ENCODE results near the gene WBP2. TPM values are rescaled to one million over a fixed set of nuclear protein-coding genes. Genes with fewer than 3 reads are reported as not detected.

WBP2 gene
- polyA plus RNA-seq, 3 donors: 62.4 to 93.3 (median 67.9) TPM

DNA sequence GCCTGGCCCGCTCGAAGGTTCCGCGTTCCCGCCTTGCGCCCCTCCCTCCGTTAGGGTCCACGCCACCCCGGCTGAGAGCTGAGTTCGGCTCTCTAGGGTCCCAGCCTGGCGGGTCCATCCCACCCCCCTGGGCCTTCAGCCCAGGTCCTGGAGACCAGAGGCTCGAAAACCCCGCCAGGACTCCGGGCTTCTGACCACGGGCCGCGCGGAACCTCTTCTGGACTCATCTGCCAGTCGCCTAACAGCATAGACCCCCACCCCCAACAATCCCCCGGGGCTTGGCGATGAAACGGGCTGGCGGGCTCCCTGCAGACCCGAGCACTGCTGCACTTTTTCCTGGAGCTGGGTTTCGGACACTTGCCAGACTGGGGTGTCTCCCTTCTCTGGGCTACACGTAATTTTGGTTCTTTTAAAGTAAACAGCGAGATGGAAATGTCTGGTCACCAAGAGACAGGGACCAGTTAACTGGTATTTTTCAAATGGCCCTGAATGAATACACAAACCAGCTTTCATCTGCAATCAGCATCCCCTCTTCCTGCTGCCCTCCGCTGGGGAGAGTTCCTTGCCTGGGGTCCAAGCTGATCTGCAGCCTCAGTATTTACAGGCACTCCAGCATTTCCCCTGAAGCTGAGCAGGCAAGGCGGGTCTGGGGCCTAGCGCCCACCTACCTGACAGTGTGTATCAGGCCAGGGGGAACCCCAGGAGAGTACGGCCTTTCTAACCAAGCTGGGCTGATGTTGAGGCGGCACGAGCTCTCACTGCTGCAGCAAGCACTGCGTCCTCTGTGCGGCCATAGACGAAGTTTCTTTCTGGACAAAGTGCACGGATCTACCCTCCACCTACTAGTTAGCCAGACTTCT, 42.3 kb upstream of the WBP2 start:
- peaks cover 18 to 23% of the 10 kb centered on the region in 2 donors for H3K4me1 ChIP-seq (ENCODE audit: control insufficient read depth in 1 of 2, insufficient read depth in 2 of 2, low read length in 2 of 2)
- no peak for DNase-seq
- intact Hi-C loops (cut with micrococcal nuclease): loop anchor here in 1 of 2 donors (5.0 kb wide), 1 partner anchor 40 kb away; the partner anchor contains the start of gene WBP2
- H3K36me3 ChIP-seq (replicated peaks in 1 of 2; ENCODE audit: control insufficient read depth in 1 of 2, insufficient read depth in 2 of 2, low read length in 2 of 2): peaks cover 42 to 44% of the 10 kb centered on the region in 2 donors
- H3K9ac ChIP-seq (ENCODE audit: insufficient read depth, low read length, poor library complexity, severe bottlenecking): peak overlapping the region; percentile 77
- peaks cover 22% of the 10 kb centered on the region for H3K4me1 Mint-ChIP-seq
- H3K4me3 Mint-ChIP-seq: peak overlapping the region; percentile 26 to 67
- peaks cover 17% of the 10 kb centered on the region for H3K79me2 ChIP-seq (ENCODE audit: insufficient read depth, low read length)
- peak overlapping the region in 5 of 7 donors; percentile 25 to 78 (median 50) for H3K27ac Mint-ChIP-seq
- peak overlapping the region in 2 of 3 experiments; percentile 15 to 80 for H3K4me3 ChIP-seq (replicated peaks in 1 of 3; ENCODE audit: low read depth in 2 of 3, low read length in 3 of 3)
- no peaks in the 10 kb centered on the region for H3K27me3 ChIP-seq (ENCODE audit: control insufficient read depth in 2 of 2, insufficient read depth in 2 of 2, low read length in 2 of 2)
- WGBS (ENCODE audit: insufficient coverage): 66% methylated on average over 37 of the region's 37 CpGs
- H3K27me3 Mint-ChIP-seq (ENCODE audit: low read depth in 3 of 3): peaks cover 0 to 5% (median 2%) of the 10 kb centered on the region in 3 donors
- peak overlapping the region; percentile 75 for H3K4me2 ChIP-seq (replicated peaks; ENCODE audit: extremely low read depth, low read length, poor library complexity, severe bottlenecking)
- H3K36me3 Mint-ChIP-seq: peaks cover 33 to 54% of the 10 kb centered on the region in 2 donors
- H2AFZ ChIP-seq (ENCODE audit: insufficient read depth, low read depth, low read length, poor library complexity, severe bottlenecking): peak overlapping the region; percentile 79
- TF ChIP-seq, protein P1, sequence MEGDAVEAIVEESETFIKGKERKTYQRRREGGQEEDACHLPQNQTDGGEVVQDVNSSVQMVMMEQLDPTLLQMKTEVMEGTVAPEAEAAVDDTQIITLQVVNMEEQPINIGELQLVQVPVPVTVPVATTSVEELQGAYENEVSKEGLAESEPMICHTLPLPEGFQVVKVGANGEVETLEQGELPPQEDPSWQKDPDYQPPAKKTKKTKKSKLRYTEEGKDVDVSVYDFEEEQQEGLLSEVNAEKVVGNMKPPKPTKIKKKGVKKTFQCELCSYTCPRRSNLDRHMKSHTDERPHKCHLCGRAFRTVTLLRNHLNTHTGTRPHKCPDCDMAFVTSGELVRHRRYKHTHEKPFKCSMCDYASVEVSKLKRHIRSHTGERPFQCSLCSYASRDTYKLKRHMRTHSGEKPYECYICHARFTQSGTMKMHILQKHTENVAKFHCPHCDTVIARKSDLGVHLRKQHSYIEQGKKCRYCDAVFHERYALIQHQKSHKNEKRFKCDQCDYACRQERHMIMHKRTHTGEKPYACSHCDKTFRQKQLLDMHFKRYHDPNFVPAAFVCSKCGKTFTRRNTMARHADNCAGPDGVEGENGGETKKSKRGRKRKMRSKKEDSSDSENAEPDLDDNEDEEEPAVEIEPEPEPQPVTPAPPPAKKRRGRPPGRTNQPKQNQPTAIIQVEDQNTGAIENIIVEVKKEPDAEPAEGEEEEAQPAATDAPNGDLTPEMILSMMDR (IDR thresholded peaks at IDR 0.05): no peak
- H3K27ac ChIP-seq (ENCODE audit: low read depth in 1 of 2, low read length in 2 of 2): peak overlapping the region in 1 of 2 donors; percentile 79
- peaks cover 0 to 2% (median 0%) of the 10 kb centered on the region in 7 donors for H3K9me3 Mint-ChIP-seq
- H4K20me1 ChIP-seq (ENCODE audit: insufficient read depth, low read length): peaks cover 23% of the 10 kb centered on the region
- H3K9me3 ChIP-seq (replicated peaks in 1 of 2; ENCODE audit: control insufficient read depth in 1 of 2, insufficient read depth in 1 of 2, low read length in 2 of 2): no peaks in the 10 kb centered on the region

DNA sequence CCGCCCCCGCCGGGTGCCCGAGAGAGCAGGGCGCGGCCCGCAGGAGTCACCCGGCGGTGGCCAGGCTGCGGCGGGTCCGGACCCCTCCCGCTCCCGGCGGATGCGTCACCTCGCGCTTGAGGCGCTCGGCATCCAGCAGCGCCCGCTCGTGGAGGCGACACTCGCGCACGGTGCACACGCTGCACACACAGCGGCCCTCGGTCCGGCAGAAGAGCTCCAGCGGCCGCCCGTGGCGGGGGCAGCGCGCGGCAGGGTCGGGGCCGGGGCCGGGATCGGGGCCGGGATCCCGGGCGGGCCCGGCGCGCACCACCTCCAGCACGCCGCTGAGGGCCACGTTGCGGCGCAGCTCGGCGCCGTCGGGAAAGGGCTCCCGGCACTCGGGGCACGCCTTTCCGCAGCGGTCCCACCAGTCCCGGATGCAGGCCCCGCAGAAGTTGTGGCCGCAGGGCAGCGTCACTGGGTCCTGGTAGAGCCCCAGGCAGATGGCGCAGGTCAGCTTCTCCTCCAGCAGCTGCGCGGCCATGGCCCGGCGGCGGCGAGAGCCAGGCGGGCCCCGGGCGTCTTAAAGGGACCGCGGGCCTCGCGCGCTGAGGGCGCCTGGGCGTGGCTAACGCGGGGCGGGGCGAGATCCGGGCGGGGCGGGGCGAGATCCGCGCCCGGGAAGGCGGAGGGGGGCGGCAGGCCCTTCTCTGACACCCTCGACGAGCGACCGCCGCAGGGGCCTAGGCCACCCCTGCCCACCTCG, 41.5 kb upstream of the WBP2 start, which contains the start of gene TRIM65:
TRIM65 (minus strand) TSS at position 537 of the 745 bp plus-strand sequence; CDS start at position 523, 14 bp downstream.
- peaks cover 17% of the 10 kb centered on the region for H3K79me2 ChIP-seq (ENCODE audit: insufficient read depth, low read length)
- H3K27me3 Mint-ChIP-seq (ENCODE audit: low read depth in 3 of 3): peaks cover 0 to 5% (median 2%) of the 10 kb centered on the region in 3 donors
- peaks cover 18 to 23% of the 10 kb centered on the region in 2 donors for H3K4me1 ChIP-seq (ENCODE audit: control insufficient read depth in 1 of 2, insufficient read depth in 2 of 2, low read length in 2 of 2)
- peaks cover 36 to 44% of the 10 kb centered on the region in 2 donors for H3K36me3 ChIP-seq (replicated peaks in 1 of 2; ENCODE audit: control insufficient read depth in 1 of 2, insufficient read depth in 2 of 2, low read length in 2 of 2)
- H3K9me3 ChIP-seq (replicated peaks in 1 of 2; ENCODE audit: control insufficient read depth in 1 of 2, insufficient read depth in 1 of 2, low read length in 2 of 2): no peaks in the 10 kb centered on the region
- no peaks in the 10 kb centered on the region for H3K27me3 ChIP-seq (ENCODE audit: control insufficient read depth in 2 of 2, insufficient read depth in 2 of 2, low read length in 2 of 2)
- H4K20me1 ChIP-seq (ENCODE audit: insufficient read depth, low read length): peaks cover 23% of the 10 kb centered on the region
- H3K9me3 Mint-ChIP-seq: peaks cover 0 to 2% (median 0%) of the 10 kb centered on the region in 7 donors
- TF ChIP-seq, protein P1 (IDR thresholded peaks at IDR 0.05): peak; percentile 46
- intact Hi-C loops (cut with micrococcal nuclease): loop anchor here in 1 of 2 donors (5.0 kb wide), 1 partner anchor 39 kb away; the partner anchor contains the start of gene WBP2
- peak within 1 kb of the TSS; percentile 24 to 79 for H3K27ac ChIP-seq (ENCODE audit: low read depth in 1 of 2, low read length in 2 of 2)
- peak within 1 kb of the TSS; percentile 75 for H3K4me2 ChIP-seq (replicated peaks; ENCODE audit: extremely low read depth, low read length, poor library complexity, severe bottlenecking)
- peak within 1 kb of the TSS; percentile 79 for H2AFZ ChIP-seq (ENCODE audit: insufficient read depth, low read depth, low read length, poor library complexity, severe bottlenecking)
- H3K4me3 Mint-ChIP-seq: peak within 1 kb of the TSS; percentile 80 to 90
- WGBS (ENCODE audit: insufficient coverage): under 1% methylated on average over 102 of the region's 102 CpGs
- peaks cover 22% of the 10 kb centered on the region for H3K4me1 Mint-ChIP-seq
- H3K27ac Mint-ChIP-seq: peak within 1 kb of the TSS; percentile 79 to 95 (median 91)
- peaks cover 31 to 53% of the 10 kb centered on the region in 2 donors for H3K36me3 Mint-ChIP-seq
- H3K4me3 ChIP-seq (replicated peaks in 1 of 3; ENCODE audit: low read depth in 2 of 3, low read length in 3 of 3): peak within 1 kb of the TSS; percentile 55 to 82 (median 80)
- peak within 1 kb of the TSS; percentile 77 for H3K9ac ChIP-seq (ENCODE audit: insufficient read depth, low read length, poor library complexity, severe bottlenecking)
- peak; percentile 80 to 83 (median 83) for DNase-seq

Data from CD14-positive monocyte (primary cell).